ENCODE data around the gene LRRC34. TPM values are rescaled to one million over a fixed set of nuclear protein-coding genes. Genes with fewer than 3 reads are reported as not detected.
A peak's percentile ranks its signal among the peaks of the same experiment; 100 is the strongest.

Gene LRRC34
- total and polyA plus RNA-seq, 9 of the 15 experiments (the other 6 are each of a cell fraction or from before 2014, with no cell fraction given) = 0.17 to 0.30 TPM; not detected in 7

- TF ChIP-seq, protein P1, sequence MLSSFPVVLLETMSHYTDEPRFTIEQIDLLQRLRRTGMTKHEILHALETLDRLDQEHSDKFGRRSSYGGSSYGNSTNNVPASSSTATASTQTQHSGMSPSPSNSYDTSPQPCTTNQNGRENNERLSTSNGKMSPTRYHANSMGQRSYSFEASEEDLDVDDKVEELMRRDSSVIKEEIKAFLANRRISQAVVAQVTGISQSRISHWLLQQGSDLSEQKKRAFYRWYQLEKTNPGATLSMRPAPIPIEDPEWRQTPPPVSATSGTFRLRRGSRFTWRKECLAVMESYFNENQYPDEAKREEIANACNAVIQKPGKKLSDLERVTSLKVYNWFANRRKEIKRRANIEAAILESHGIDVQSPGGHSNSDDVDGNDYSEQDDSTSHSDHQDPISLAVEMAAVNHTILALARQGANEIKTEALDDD (IDR thresholded peaks at IDR 0.05) = no peak
- TF ChIP-seq E2F8 (IDR thresholded peaks at IDR 0.05; ENCODE audit: low read depth, partially characterized antibody) (peak; percentile 36), PML (IDR thresholded peaks at IDR 0.05; ENCODE audit: low read length) (no peak)
Measured at GRCh38 chr3:169771497-169772304, 41.0 kb downstream of the LRRC34 start (continued).

- ATAC-seq (no peak), FAIRE-seq (no peak), DNase-seq (ENCODE audit: extremely low read depth in 1 of 4, low spot score in 3 of 4) (no peak)
- no peak within 1 kb of the TSS for H3K27ac ChIP-seq (ENCODE audit: extremely low read depth, low read depth, low read length)
- peaks cover 4% of the 10 kb centered on the region; the same call in 1 of the 2 replicates for H3K9me3 ChIP-seq (replicated peaks; ENCODE audit: control insufficient read depth, insufficient read depth, low read depth, low read length)
- ChIA-PET POLR2A (no interaction called here), CTCF (ENCODE audit: low intra/inter-chr PET ratio) (no interaction called here)
- no peaks in the 10 kb centered on the region for H3K9me1 ChIP-seq (ENCODE audit: control insufficient read depth, insufficient read depth, low read length)
- no TSS peak for BruUV-seq (replicated peaks)
- no peaks in the 10 kb centered on the region for H4K20me1 ChIP-seq (replicated peaks; ENCODE audit: control insufficient read depth, insufficient read depth, low read length)
- peaks cover 6% of the 10 kb centered on the region; the same call in 2 of the 3 replicates for H3K36me3 ChIP-seq (ENCODE audit: control insufficient read depth, insufficient read depth, low read length)
- H3K79me2 ChIP-seq (ENCODE audit: control insufficient read depth, insufficient read depth, low read length) = peaks cover 23% of the 10 kb centered on the region
- no peak within 1 kb of the TSS for H3K4me2 ChIP-seq (ENCODE audit: insufficient read depth, low read length)
- intact Hi-C loops (cut with micrococcal nuclease) = no loop called here
- no peak within 1 kb of the TSS for H3K4me3 ChIP-seq
- no peaks in the 10 kb centered on the region for H3K27me3 ChIP-seq (ENCODE audit: control insufficient read depth in 2 of 2, insufficient read depth in 2 of 2, low read length in 2 of 2)
- H3K9ac ChIP-seq (ENCODE audit: insufficient read depth in 1 of 2, low read depth in 2 of 2, low read length in 2 of 2) = no peak within 1 kb of the TSS
- H3K4me1 ChIP-seq (replicated peaks in 1 of 2; ENCODE audit: control insufficient read depth in 2 of 2, insufficient read depth in 2 of 2, low read length in 2 of 2) = peaks cover 4 to 11% of the 10 kb centered on the region in 2 experiments; a peak in 4 of 5 replicates
- WGBS (ENCODE audit: insufficient coverage, low coverage, missing lambda C conversion rate) = 97% methylated on average over 16 of the region's 51 CpGs
- no peak within 1 kb of the TSS for H2AFZ ChIP-seq (ENCODE audit: low read depth, low read length)
- in situ Hi-C loops (cut with MboI) = no loop called here
- no peak for TF ChIP-seq ZNF717 (CRISPR knock-in tag; IDR thresholded peaks at IDR 0.05)
- TF ChIP-seq CBX3 (IDR thresholded peaks at IDR 0.05; ENCODE audit: borderline replicate concordance in 1 of 2, low read length in 2 of 2) = peak in 1 of 2 experiments; percentile 27; a peak in 1 of 3 replicates
- TF ChIP-seq SAFB (IDR thresholded peaks at IDR 0.05; ENCODE audit: borderline replicate concordance, low read depth, low read length) = no peak
- TF ChIP-seq ASH1L (IDR thresholded peaks at IDR 0.05; ENCODE audit: borderline replicate concordance, low read depth, partially characterized antibody) = no peak
- TF ChIP-seq CC2D1A (IDR thresholded peaks at IDR 0.05) = 0 out of 2 replicates have a peak, but pooled peaks have one; percentile 39
- TF ChIP-seq, protein P2, sequence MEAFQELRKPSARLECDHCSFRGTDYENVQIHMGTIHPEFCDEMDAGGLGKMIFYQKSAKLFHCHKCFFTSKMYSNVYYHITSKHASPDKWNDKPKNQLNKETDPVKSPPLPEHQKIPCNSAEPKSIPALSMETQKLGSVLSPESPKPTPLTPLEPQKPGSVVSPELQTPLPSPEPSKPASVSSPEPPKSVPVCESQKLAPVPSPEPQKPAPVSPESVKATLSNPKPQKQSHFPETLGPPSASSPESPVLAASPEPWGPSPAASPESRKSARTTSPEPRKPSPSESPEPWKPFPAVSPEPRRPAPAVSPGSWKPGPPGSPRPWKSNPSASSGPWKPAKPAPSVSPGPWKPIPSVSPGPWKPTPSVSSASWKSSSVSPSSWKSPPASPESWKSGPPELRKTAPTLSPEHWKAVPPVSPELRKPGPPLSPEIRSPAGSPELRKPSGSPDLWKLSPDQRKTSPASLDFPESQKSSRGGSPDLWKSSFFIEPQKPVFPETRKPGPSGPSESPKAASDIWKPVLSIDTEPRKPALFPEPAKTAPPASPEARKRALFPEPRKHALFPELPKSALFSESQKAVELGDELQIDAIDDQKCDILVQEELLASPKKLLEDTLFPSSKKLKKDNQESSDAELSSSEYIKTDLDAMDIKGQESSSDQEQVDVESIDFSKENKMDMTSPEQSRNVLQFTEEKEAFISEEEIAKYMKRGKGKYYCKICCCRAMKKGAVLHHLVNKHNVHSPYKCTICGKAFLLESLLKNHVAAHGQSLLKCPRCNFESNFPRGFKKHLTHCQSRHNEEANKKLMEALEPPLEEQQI (IDR thresholded peaks at IDR 0.05) = peak; percentile 82
Measured at GRCh38 chr3:169769287-169770181, 43.2 kb downstream of the LRRC34 start, which contains the start of gene ACTRT3. ACTRT3 (minus strand) TSS chr3:169769561; CDS start chr3:169769520, 41 bp downstream.
